Left colon (tissue), 2 donors: ENCODE results near the gene FXYD3. TPM values are rescaled to one million over a fixed set of nuclear protein-coding genes. Genes with fewer than 3 reads are reported as not detected.

Experiments
- ATAC-seq: fragments of 200-7000 bp; cut with Tn5 transposase; one replicate; pipeline ENCODE4 v1.9.1; 2020; ENCODE audit warnings: mild to moderate bottlenecking, moderate library complexity
- DNase-seq, 2 donors: peaks; one replicate each; pipeline ENCODE4 v3.0.0-alpha.2; 2020
- intact Hi-C, 2 donors: fragments of 100-400 bp; cut with DNase I in 1 of 2; cut with micrococcal nuclease in 1 of 2; formaldehyde crosslinking; loops; one replicate each; pipeline versions ENCODE4 v1.11.2 to v1.14.0; 2022; cut with DNase I, micrococcal nuclease
- total RNA-seq, 2 donors: library from RNA; stranded (reverse); fragmentation: NEBNext Ultra II Directional; extraction: Animal tissue kit (Norgen Biotek cat#: 25700); gene quantifications; one replicate each; pipeline ENCODE4 v1.2.1, GENCODE V29; 2021
- donor health status: DM: no; HTN: no; CAD: no.
- donor health status: DM: yes; HTN: yes; CAD: no.

FXYD3 gene
- total RNA-seq, 2 donors from 2014 or later: 4,169 to 4,218 TPM

GRCh38 chr19:35133826-35134225 lies 18.2 kb downstream of the FXYD3 start:
- intact Hi-C loops: no loop called here
- ATAC-seq: no peak
- DNase-seq: peak in 1 of 2 donors; percentile 24

- ATAC-seq (no peak), DNase-seq (no peak)
- intact Hi-C loops: no loop called here
Measured at GRCh38 chr19:35134601-35135242, 19.1 kb downstream of the FXYD3 start, which contains the start of gene LGI4. Gene LGI4 (minus strand): TSS chr19:35135059. CDS start chr19:35134680, 379 bp downstream.

- intact Hi-C loops: no loop called here
- DNase-seq (peak; percentile 79 to 89), ATAC-seq (peak; percentile 60)
Measured at GRCh38 chr19:35135389-35135909, 19.8 kb downstream of the FXYD3 start.

GRCh38 chr19:35136231-35136630 lies 20.6 kb downstream of the FXYD3 start:
- DNase-seq: no peak
- intact Hi-C loops: no loop called here
- no peak for ATAC-seq

GRCh38 chr19:35136977-35137702 lies 21.5 kb downstream of the FXYD3 start:
- peak; percentile 36 to 49 for DNase-seq
- intact Hi-C loops: no loop called here
- ATAC-seq: no peak

- DNase-seq (peak; percentile 22 to 34), ATAC-seq (no peak)
- intact Hi-C loops: no loop called here
Measured at GRCh38 chr19:35138305-35138892, 22.8 kb downstream of the FXYD3 start, which contains the start of gene FXYD1. Gene FXYD1 (plus strand): TSS chr19:35138824. CDS start chr19:35140080, 1,256 bp downstream.

GRCh38 chr19:35140207-35140961 lies 24.8 kb downstream of the FXYD3 start:
- ATAC-seq: no peak
- peak; percentile 21 to 39 for DNase-seq
- intact Hi-C loops: loop anchor here in 1 of 2 donors (10.0 kb wide), 2 partner anchors 76 to 134 kb away; no protein-coding TSS in a partner anchor

- intact Hi-C loops: loop anchor here in 1 of 2 donors (10.0 kb wide), 2 partner anchors 76 to 134 kb away; no protein-coding TSS in a partner anchor
Measured at GRCh38 chr19:35140962-35141836, 25.6 kb downstream of the FXYD3 start.

GRCh38 chr19:35141837-35142605 lies 26.4 kb downstream of the FXYD3 start:
- no peak for ATAC-seq
- intact Hi-C loops: loop anchor here in 1 of 2 donors (10.0 kb wide), 2 partner anchors 77 to 133 kb away; no protein-coding TSS in a partner anchor
- DNase-seq: peak in 1 of 2 donors; percentile 39

More at GRCh38 chr19:35140962-35141836, 25.6 kb downstream of the FXYD3 start:
- ATAC-seq (peak; percentile 84), DNase-seq (peak; percentile 93 to 96)

GRCh38 chr19:35142606-35143230 lies 27.1 kb downstream of the FXYD3 start:
- peak; percentile 37 to 63 for DNase-seq
- intact Hi-C loops: loop anchor here in 1 of 2 donors (10.0 kb wide), 2 partner anchors 78 to 132 kb away; no protein-coding TSS in a partner anchor
- ATAC-seq: no peak

- peak in 1 of 2 donors; percentile 40 for DNase-seq
- intact Hi-C loops: loop anchor here in 1 of 2 donors (10.0 kb wide), 2 partner anchors 78 to 132 kb away; no protein-coding TSS in a partner anchor
- no peak for ATAC-seq
Measured at GRCh38 chr19:35143231-35143715, 27.6 kb downstream of the FXYD3 start, which contains the start of gene FXYD7. Gene FXYD7 (plus strand): TSS chr19:35143255. CDS start chr19:35143334, 79 bp downstream.

- ATAC-seq (no peak), DNase-seq (no peak)
- intact Hi-C loops: loop anchor here in 1 of 2 donors (10.0 kb wide), 2 partner anchors 79 to 131 kb away; no protein-coding TSS in a partner anchor
Measured at GRCh38 chr19:35143818-35144217, 28.2 kb downstream of the FXYD3 start.

- intact Hi-C loops: loop anchor here in 1 of 2 donors (10.0 kb wide), 2 partner anchors 79 to 131 kb away; no protein-coding TSS in a partner anchor
- DNase-seq: no peak
- no peak for ATAC-seq
Measured at GRCh38 chr19:35144259-35144599, 28.6 kb downstream of the FXYD3 start.

- peak; percentile 42 for ATAC-seq
Measured at GRCh38 chr19:35144600-35145436, 29.2 kb downstream of the FXYD3 start.

More at GRCh38 chr19:35144600-35145436, 29.2 kb downstream of the FXYD3 start:
- intact Hi-C loops: loop anchor here in 1 of 2 donors (10.0 kb wide), 2 partner anchors 80 to 130 kb away; no protein-coding TSS in a partner anchor
- peak; percentile 80 to 89 for DNase-seq
